Coronary artery (tissue), 2 donors: Measurements from ENCODE around the gene CTNNA3.

Source experiments
- DNase-seq: peaks from one replicate; pipeline ENCODE4 v3.0.0-alpha.2; 2017; ENCODE audit warnings: low spot score
- H3K27ac ChIP-seq, 2 donors: fragments of 200-600 bp; sonication (generic); one replicate each; pipeline ENCODE4 v1.5.1; 2016 to 2019
- H3K4me3 ChIP-seq: fragments of 200-600 bp; sonication (generic); 2 replicates; pipeline ENCODE4 v1.5.1; 2016; ENCODE audit warnings: mild to moderate bottlenecking, moderate library complexity
- TF ChIP-seq, protein P1 (sequence below): fragments of 200-600 bp; sonication (generic); IDR thresholded peaks from one replicate; pipeline ENCODE4 v1.5.1; 2019; ENCODE audit warnings: antibody characterized with exemption

The CTNNA3 gene

DNA sequence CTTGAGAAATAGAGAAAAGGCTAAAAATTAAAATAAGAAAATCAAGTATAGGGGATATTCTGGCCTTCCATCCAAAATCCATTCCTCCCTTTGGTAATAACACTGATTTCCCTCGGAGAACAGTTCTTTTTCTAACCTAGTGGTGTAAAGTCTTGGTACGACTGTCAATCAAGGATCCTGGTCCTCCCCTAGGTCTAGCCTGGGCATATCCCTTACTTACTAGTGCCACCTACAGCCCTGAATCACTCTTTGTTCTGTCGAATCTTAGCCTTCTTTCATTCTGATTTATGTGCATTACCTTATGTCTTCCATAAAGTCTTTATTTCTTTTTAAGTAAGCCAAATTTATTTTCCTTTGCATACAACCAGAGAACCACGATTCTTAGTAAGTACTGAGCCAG lies 1068.8 kb downstream of the CTNNA3 start:
- no peak overlapping the region for H3K4me3 ChIP-seq
- TF ChIP-seq, protein P1, sequence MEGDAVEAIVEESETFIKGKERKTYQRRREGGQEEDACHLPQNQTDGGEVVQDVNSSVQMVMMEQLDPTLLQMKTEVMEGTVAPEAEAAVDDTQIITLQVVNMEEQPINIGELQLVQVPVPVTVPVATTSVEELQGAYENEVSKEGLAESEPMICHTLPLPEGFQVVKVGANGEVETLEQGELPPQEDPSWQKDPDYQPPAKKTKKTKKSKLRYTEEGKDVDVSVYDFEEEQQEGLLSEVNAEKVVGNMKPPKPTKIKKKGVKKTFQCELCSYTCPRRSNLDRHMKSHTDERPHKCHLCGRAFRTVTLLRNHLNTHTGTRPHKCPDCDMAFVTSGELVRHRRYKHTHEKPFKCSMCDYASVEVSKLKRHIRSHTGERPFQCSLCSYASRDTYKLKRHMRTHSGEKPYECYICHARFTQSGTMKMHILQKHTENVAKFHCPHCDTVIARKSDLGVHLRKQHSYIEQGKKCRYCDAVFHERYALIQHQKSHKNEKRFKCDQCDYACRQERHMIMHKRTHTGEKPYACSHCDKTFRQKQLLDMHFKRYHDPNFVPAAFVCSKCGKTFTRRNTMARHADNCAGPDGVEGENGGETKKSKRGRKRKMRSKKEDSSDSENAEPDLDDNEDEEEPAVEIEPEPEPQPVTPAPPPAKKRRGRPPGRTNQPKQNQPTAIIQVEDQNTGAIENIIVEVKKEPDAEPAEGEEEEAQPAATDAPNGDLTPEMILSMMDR: no peak
- no peak for DNase-seq
- H3K27ac ChIP-seq: no peak overlapping the region

DNA sequence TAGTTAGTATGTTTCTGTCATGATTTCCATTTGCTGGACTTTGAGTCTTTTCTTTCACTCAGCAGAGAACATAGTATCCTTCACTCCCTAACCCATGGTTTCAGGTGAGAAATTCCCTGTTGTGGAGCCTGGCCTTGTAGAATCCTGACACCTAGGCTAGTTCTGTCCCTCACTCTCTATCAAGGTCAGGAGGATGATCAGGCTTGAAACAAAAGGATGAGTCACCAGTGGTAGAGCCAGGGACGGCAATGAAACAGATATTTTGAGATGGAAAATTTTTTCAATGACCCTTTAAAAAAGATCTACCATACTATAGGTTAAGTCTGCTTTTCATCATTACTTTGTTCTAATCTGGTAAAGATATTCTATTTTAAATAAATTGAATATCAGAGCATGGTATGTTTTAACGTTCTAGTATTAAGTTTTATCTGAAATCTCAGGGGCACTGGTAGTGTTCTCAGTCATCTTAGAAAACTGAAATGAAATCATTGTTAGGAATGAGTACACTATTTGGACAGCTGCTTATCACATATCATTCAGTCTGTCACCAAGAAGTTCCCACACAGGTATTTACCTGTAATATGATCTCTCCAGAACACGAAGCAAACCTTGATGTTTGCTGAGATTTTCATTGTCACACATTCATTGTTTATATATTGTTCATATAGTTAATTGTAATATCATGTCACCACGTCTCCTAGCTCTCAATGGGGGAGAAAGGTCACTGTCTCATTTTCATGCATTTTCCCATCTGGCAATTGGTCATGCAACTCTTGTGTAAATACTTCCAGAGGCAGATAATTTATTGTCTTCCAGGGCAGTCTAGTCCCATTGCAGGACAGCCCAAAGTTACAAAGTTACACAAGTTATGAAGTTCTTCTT lies 1070.0 kb downstream of the CTNNA3 start:
- H3K27ac ChIP-seq: no peak overlapping the region
- DNase-seq: no peak
- TF ChIP-seq, protein P1: no peak
- H3K4me3 ChIP-seq: no peak overlapping the region

DNA sequence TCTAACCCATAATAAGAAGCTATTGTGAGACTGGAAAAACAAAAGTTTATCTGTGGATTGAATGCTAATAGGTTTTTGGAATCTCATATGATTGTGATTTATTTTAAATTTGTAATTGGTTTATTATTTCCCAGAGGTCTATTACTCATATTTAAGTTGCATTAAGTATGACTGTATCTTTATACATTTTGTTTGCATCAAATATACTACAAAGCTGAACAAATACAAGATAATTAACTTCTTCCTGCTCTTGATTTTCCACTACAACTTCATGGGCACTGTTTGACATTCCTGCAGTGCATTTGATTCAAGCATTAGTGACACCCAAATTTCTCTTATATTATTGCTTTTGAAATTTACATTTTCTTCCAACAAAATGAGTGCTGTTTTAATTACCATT lies 1073.9 kb downstream of the CTNNA3 start:
- no peak for DNase-seq
- no peak overlapping the region for H3K27ac ChIP-seq
- no peak overlapping the region for H3K4me3 ChIP-seq
- TF ChIP-seq, protein P1: no peak

DNA sequence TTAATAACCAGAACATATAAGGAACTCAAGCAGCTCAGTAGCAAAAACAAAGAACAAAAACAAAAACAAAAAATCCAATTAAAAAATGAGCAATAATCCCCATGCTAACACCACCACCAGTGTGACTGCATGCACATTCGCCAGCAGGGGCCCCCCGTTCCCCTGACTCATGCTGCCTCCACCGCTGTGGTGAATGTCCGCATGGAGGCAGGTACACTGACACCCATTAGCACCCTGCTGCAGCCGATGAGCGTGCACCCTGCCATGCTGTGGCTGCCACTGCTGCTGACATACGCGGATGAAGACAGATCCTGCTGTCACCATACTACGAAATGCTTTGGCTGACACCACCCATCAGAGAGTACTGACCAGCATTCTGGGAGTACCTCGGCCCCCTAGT lies 1091.8 kb downstream of the CTNNA3 start:
- no peak overlapping the region for H3K27ac ChIP-seq
- no peak overlapping the region for H3K4me3 ChIP-seq
- DNase-seq: no peak
- TF ChIP-seq, protein P1: no peak

DNA sequence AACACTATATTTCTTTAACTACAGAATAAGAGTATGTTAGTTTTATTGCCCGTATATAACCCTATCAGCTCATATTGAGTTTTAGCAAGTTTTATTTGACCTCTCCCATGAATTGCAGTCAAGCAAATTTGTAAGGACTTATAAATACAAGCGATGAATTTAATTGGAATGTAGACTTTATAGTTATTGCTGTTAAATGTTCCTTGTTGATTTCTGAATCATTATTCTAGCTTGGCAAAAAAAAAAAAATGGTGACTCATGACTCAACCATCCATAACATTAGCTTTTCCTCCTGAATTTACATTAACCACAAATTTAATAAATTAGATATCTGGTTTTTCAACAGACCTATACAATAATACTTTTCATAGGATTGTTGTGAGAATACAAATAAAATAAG lies 1104.1 kb downstream of the CTNNA3 start:
- Histone ChIP-seq H3K27ac (no peak overlapping the region), H3K4me3 (no peak overlapping the region)
- no peak for DNase-seq
- TF ChIP-seq, protein P1: no peak

DNA sequence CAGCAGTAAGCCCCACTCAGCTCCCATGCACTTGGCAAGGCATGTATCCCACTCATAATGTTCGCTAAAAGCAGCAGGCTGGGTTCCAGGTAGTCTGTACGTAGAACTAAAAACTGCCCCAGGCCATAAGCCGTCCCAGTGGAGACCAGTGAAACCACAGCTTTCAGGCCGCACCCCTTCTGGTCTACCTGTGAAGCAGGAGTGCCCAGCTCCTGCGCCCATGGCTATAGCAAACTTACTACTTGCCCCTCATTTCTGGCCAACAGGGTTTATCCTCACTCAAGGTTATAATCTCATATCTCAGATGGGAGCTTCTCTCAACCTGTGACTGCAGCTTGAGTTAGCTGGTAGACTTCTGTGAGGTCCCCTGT lies 1108.3 kb downstream of the CTNNA3 start:
- Histone ChIP-seq H3K27ac (no peak overlapping the region), H3K4me3 (no peak overlapping the region)
- TF ChIP-seq, protein P1: no peak
- DNase-seq: no peak
